WTC11 (cell line): ENCODE results near the gene DUOX1. TPM values are rescaled to one million over a fixed set of nuclear protein-coding genes. Genes with fewer than 3 reads are reported as not detected.
A peak's percentile ranks its signal among the peaks of the same experiment; 100 is the strongest.

Experiments
- ATAC-seq: fragments of 200-7000 bp; cut with Tn5 transposase; 2 replicates; pipeline ENCODE4 v1.10.0; 2021; ENCODE audit warnings: mild to moderate bottlenecking, moderate library complexity
- CTCF ChIA-PET: fragments of 300-600 bp; sonication (Branson Sonifier 250); formaldehyde crosslinking; loops from one replicate; lab custom pipeline; 2021; ENCODE audit warnings: antibody characterized with exemption; lab: Charles Lee
- POLR2A ChIA-PET: fragments of 350-600 bp; sonication (Branson Sonifier 250); formaldehyde crosslinking; loops from one replicate; lab custom pipeline; 2021; ENCODE audit warnings: antibody characterized with exemption; lab: Charles Lee
- DNase-seq: peaks from one replicate; pipeline ENCODE4 v3.0.0; 2021; ENCODE audit warnings: low spot score
- H3K27ac Mint-ChIP-seq: 2 replicates; pipeline ENCODE4 v1.8.0; 2021; ENCODE audit warnings: mixed read lengths
- H3K27me3 Mint-ChIP-seq: 2 replicates; pipeline ENCODE4 v1.8.0; 2021; ENCODE audit warnings: low read depth, mild to moderate bottlenecking, moderate library complexity, mixed read lengths
- H3K36me3 Mint-ChIP-seq: 2 replicates; pipeline ENCODE4 v1.8.0; 2021; ENCODE audit warnings: mixed read lengths
- H3K4me1 Mint-ChIP-seq: 2 replicates; pipeline ENCODE4 v1.8.0; 2022; ENCODE audit warnings: mixed read lengths
- H3K4me3 Mint-ChIP-seq: 2 replicates; pipeline ENCODE4 v1.8.0; 2021; ENCODE audit warnings: mild to moderate bottlenecking, moderate library complexity, mixed read lengths
- H3K9me3 Mint-ChIP-seq: 2 replicates; pipeline ENCODE4 v1.8.0; 2021; ENCODE audit warnings: mixed read lengths
- AR ChIP-seq: fragments of 250-450 bp; sonication (Bioruptor Pico); IDR thresholded peaks from 2 replicates; pipeline ENCODE4 v1.9.0; 2021; ENCODE audit warnings: mild to moderate bottlenecking
- CREB1 ChIP-seq: sonication (generic); formaldehyde crosslinking; IDR thresholded peaks from 2 replicates; pipeline ENCODE4 v1.8.0; 2023; ENCODE audit warnings: mild to moderate bottlenecking, missing genetic modification reagents
- ERG ChIP-seq: fragments of 250-450 bp; sonication (Bioruptor Pico); IDR thresholded peaks from 2 replicates; pipeline ENCODE4 v1.8.0; 2021; ENCODE audit warnings: mild to moderate bottlenecking
- ETV6 ChIP-seq: sonication (generic); formaldehyde crosslinking; IDR thresholded peaks from 2 replicates; pipeline ENCODE4 v1.8.1; 2022; ENCODE audit warnings: mild to moderate bottlenecking, missing genetic modification reagents
- HMGA2 ChIP-seq: fragments of 250-450 bp; sonication (Bioruptor Pico); IDR thresholded peaks from 2 replicates; pipeline ENCODE4 v1.4.0; 2021; ENCODE audit warnings: mild to moderate bottlenecking, moderate library complexity
- JUN ChIP-seq: sonication (generic); formaldehyde crosslinking; IDR thresholded peaks from 2 replicates; pipeline ENCODE4 v1.8.0; 2023; ENCODE audit warnings: mild to moderate bottlenecking, missing genetic modification reagents
- TP53 ChIP-seq: sonication (generic); formaldehyde crosslinking; IDR thresholded peaks from 2 replicates; pipeline ENCODE4 v1.8.1; 2023; ENCODE audit warnings: mild to moderate bottlenecking, missing genetic modification reagents
- ZBTB21 ChIP-seq: sonication (generic); formaldehyde crosslinking; IDR thresholded peaks from 2 replicates; pipeline ENCODE4 v1.8.1; 2023; ENCODE audit warnings: mild to moderate bottlenecking, missing genetic modification reagents, borderline replicate concordance
- ZNF138 ChIP-seq: sonication (generic); formaldehyde crosslinking; conservative IDR thresholded peaks from 2 replicates; pipeline ENCODE4 v1.8.1; 2022; ENCODE audit warnings: mild to moderate bottlenecking, moderate library complexity, missing genetic modification reagents
- ZNF317 ChIP-seq: sonication (generic); formaldehyde crosslinking; IDR thresholded peaks from 2 replicates; pipeline ENCODE4 v1.8.1; 2023; ENCODE audit warnings: low read depth, mild to moderate bottlenecking, moderate library complexity, missing genetic modification reagents, borderline replicate concordance
- total RNA-seq: library from RNA; stranded (reverse); gene quantifications from 3 replicates; pipeline ENCODE4 v1.2.3, GENCODE V29; 2021
- TF ChIP-seq, protein P1 (sequence below): sonication (generic); formaldehyde crosslinking; IDR thresholded peaks from 2 replicates; pipeline ENCODE4 v1.8.0; 2022; ENCODE audit warnings: mild to moderate bottlenecking, missing genetic modification reagents
- TF ChIP-seq, protein P2 (sequence below): sonication (generic); formaldehyde crosslinking; IDR thresholded peaks from 2 replicates; pipeline ENCODE4 v1.8.1; 2022; ENCODE audit warnings: low read depth, mild to moderate bottlenecking, moderate library complexity, missing genetic modification reagents, borderline replicate concordance
- TF ChIP-seq, protein P3 (sequence below): sonication (generic); formaldehyde crosslinking; IDR thresholded peaks from 2 replicates; pipeline ENCODE4 v1.8.1; 2023; ENCODE audit warnings: mild to moderate bottlenecking, missing genetic modification reagents, moderate library complexity
- TF ChIP-seq, protein P4 (sequence below): sonication (generic); formaldehyde crosslinking; IDR thresholded peaks from 2 replicates; pipeline ENCODE4 v1.8.1; 2022; ENCODE audit warnings: mild to moderate bottlenecking, moderate library complexity, missing genetic modification reagents

DUOX1 gene
- total RNA-seq, 1 experiment from 2014 or later: 1.3 TPM

DNA sequence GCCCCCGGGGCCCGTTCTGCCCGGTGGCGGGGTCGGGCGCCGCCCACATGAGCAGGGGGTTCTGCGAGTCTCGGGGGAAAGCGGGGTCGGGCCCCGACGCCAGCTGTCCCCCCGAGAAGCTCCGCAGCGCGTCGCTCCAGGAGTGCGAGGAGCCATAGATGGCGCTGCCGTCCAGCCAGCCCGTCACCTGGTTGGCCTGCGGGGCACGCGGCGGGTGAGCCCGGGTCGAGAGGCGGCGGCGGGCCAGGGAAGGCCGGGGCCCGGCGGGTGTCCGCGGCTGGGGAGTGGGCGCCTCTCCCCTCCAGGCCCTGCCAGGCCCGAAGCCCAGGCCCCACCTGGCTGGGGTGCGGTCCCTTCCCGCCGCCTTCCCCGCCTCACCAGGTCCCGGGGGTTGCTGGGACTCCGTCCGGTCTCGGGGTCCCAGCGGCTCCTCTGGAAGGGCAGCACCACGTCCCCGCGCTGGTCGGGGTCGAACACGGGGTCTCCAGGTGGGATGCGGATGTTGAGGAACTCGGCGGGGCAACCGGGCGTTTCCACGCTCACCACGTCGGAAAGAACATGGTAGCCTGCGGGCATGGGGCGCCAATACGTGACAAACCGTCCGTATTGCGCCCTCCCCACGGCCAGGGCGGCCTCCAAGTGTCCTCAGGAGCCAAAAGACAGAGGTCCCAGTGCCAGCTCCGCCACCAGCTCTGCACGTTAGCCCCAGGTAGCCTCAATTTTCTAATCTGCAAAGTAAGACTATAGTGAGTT lies 18.2 kb upstream of the DUOX1 start:
- H3K36me3 Mint-ChIP-seq: no peaks in the 10 kb centered on the region
- no peak overlapping the region for H3K27ac Mint-ChIP-seq
- H3K9me3 Mint-ChIP-seq: no peaks in the 10 kb centered on the region
- ATAC-seq (peak; percentile 5; the same call in 1 of the 2 replicates), DNase-seq (peak; percentile 24)
- ChIA-PET CTCF (interaction anchor here (1.2 to 8.3 kb wide), 2 partner anchors 19 to 51 kb away, joined by 6 to 231 read pairs; partner anchors contain the start of genes DUOX1 and DUOXA1), POLR2A (interaction anchor here (0.6 kb wide), 1 partner anchor 13 kb away, joined by 3 read pairs; no protein-coding TSS in a partner anchor)
- peaks cover 86% of the 10 kb centered on the region for H3K27me3 Mint-ChIP-seq
- TF ChIP-seq ZNF317 (CRISPR knock-in tag) (0 out of 2 replicates have a peak, but pooled peaks have one; percentile 17), JUN (CRISPR knock-in tag) (no peak), ETV6 (CRISPR knock-in tag) (no peak; the same call in 1 of the 2 replicates), CREB1 (no peak), ZBTB21 (no peak)
- TF ChIP-seq, protein P1, sequence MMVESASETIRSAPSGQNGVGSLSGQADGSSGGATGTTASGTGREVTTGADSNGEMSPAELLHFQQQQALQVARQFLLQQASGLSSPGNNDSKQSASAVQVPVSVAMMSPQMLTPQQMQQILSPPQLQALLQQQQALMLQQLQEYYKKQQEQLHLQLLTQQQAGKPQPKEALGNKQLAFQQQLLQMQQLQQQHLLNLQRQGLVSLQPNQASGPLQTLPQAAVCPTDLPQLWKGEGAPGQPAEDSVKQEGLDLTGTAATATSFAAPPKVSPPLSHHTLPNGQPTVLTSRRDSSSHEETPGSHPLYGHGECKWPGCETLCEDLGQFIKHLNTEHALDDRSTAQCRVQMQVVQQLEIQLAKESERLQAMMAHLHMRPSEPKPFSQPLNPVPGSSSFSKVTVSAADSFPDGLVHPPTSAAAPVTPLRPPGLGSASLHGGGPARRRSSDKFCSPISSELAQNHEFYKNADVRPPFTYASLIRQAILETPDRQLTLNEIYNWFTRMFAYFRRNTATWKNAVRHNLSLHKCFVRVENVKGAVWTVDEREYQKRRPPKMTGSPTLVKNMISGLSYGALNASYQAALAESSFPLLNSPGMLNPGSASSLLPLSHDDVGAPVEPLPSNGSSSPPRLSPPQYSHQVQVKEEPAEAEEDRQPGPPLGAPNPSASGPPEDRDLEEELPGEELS: peak; percentile 70; the same call in 1 of the 2 replicates
- TF ChIP-seq, protein P2, sequence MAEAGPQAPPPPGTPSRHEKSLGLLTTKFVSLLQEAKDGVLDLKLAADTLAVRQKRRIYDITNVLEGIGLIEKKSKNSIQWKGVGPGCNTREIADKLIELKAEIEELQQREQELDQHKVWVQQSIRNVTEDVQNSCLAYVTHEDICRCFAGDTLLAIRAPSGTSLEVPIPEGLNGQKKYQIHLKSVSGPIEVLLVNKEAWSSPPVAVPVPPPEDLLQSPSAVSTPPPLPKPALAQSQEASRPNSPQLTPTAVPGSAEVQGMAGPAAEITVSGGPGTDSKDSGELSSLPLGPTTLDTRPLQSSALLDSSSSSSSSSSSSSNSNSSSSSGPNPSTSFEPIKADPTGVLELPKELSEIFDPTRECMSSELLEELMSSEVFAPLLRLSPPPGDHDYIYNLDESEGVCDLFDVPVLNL (CRISPR knock-in tag): no peak
- TF ChIP-seq, all 79 proteins: peak for 2
- Mint-ChIP-seq H3K4me1 (peaks cover 35% of the 10 kb centered on the region), H3K4me3 (peak overlapping the region; percentile 64)

DNA sequence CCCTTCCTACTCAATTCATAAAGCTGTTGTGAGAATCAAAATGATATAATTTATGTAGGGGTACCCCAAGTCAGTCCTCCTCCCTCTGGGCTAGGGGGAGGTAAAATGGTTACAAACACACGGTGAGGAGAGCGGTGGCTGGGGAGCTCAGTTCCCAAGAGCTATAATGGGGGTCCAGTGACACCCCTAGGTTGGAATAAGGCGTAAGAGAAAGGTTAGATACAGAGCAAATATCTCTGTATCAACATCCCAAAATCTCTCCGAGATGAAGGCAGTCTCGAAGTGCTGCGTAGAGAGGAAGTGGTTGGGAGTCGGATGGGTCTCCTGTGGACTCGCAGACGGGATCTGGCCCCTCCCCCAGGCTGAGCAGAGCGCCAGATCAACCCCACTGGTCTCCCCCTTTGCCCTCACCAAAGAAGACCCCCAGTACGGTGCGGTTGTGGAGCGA lies 17.6 kb upstream of the DUOX1 start:
- Mint-ChIP-seq H3K36me3 (no peaks in the 10 kb centered on the region), H3K4me1 (peaks cover 35% of the 10 kb centered on the region), H3K4me3 (peak overlapping the region; percentile 64), H3K27me3 (peaks cover 91% of the 10 kb centered on the region), H3K27ac (no peak overlapping the region), H3K9me3 (no peaks in the 10 kb centered on the region)
- ATAC-seq: peak; percentile 4
- POLR2A ChIA-PET: interaction anchor here (0.6 kb wide), 1 partner anchor 12 kb away, joined by 3 read pairs; no protein-coding TSS in a partner anchor
- DNase-seq: no peak
- CTCF ChIA-PET: interaction anchor here (0.9 to 8.3 kb wide), 3 partner anchors 19 to 141 kb away, joined by 3 to 231 read pairs (median 6); partner anchors contain the start of genes DUOX1 and DUOXA1
- no peak for TF ChIP-seq ETV6 (CRISPR knock-in tag)
- no peak for TF ChIP-seq TP53 (CRISPR knock-in tag)

DNA sequence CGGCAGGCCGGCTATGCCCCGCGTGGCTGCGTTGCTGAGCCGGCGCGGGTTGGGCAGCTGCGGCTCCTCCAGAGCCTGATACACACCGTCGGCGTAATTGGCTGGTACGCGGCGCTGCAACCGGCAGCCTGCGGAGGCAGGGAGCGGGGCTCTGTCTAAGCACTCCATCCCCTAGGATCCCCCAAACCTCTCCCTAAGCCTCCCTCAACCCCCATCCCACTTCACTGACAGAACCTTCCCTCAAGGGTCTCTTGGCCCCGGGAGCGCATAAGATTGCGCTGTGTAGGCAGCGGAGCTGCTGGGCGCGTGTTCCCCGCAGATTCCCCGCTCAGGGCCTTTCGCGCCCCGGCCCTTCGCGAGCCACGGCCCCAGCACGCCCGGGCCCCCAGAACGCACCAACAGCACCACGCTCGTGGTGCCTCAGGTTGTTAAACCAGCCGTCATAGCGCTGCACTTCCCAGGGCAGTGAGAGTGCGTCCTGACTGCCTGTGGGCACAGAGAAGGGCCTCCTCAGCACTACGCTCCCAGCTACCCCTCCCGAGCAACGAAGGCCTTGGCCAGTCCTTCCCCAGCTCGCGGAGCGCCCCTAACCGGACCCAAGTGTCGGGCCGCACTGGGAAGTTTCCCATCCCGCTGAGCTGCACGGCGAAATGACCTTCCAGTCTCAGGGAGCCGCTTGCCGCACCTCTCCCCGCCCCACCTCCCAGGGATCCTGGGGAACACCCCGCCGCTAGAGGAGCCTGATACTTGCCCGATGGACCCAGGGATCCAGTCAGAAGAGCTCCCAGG lies 17.0 kb upstream of the DUOX1 start:
- H3K4me1 Mint-ChIP-seq: peaks cover 41% of the 10 kb centered on the region
- POLR2A ChIA-PET: no interaction called here
- DNase-seq (peak; percentile 45), ATAC-seq (peak; percentile 26)
- peak overlapping the region; percentile 64 for H3K4me3 Mint-ChIP-seq
- no peak overlapping the region for H3K27ac Mint-ChIP-seq
- CTCF ChIA-PET: interaction anchor here (0.9 to 8.3 kb wide), 8 partner anchors 11 to 424 kb away, joined by 3 to 231 read pairs (median 4); partner anchors contain the start of genes DUOX1 and DUOXA1
- no peaks in the 10 kb centered on the region for H3K9me3 Mint-ChIP-seq
- peaks cover 96% of the 10 kb centered on the region for H3K27me3 Mint-ChIP-seq
- H3K36me3 Mint-ChIP-seq: no peaks in the 10 kb centered on the region
- TF ChIP-seq, protein P3, sequence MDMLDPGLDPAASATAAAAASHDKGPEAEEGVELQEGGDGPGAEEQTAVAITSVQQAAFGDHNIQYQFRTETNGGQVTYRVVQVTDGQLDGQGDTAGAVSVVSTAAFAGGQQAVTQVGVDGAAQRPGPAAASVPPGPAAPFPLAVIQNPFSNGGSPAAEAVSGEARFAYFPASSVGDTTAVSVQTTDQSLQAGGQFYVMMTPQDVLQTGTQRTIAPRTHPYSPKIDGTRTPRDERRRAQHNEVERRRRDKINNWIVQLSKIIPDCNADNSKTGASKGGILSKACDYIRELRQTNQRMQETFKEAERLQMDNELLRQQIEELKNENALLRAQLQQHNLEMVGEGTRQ (CRISPR knock-in tag): no peak
- TF ChIP-seq, protein P4, sequence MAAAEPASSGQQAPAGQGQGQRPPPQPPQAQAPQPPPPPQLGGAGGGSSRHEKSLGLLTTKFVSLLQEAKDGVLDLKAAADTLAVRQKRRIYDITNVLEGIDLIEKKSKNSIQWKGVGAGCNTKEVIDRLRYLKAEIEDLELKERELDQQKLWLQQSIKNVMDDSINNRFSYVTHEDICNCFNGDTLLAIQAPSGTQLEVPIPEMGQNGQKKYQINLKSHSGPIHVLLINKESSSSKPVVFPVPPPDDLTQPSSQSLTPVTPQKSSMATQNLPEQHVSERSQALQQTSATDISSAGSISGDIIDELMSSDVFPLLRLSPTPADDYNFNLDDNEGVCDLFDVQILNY (CRISPR knock-in tag): no peak
- no peak for TF ChIP-seq ERG (CRISPR knock-in tag)
- no peak for TF ChIP-seq ZNF317 (CRISPR knock-in tag)
- TF ChIP-seq HMGA2 (CRISPR knock-in tag): no peak
- no peak for TF ChIP-seq AR
- TF ChIP-seq ZNF138: no peak
